ENCODE measurements around the gene CCR4.

CCR4 gene

GRCh38 chr3:32990116-32990515 lies 38.7 kb downstream of the CCR4 start:
- no peak for DNase-seq

- DNase-seq = no peak
These were observed 40.3 kb downstream of the CCR4 start for GRCh38 chr3:32991781-32992180.

- no peak for DNase-seq
These were observed 40.9 kb downstream of the CCR4 start for GRCh38 chr3:32992310-32992686.

GRCh38 chr3:32994045-32994444 lies 42.6 kb downstream of the CCR4 start:
- no peak for DNase-seq

GRCh38 chr3:32995098-32995497 lies 43.7 kb downstream of the CCR4 start:
- no peak for DNase-seq

- DNase-seq = no peak
These were observed 44.8 kb downstream of the CCR4 start for GRCh38 chr3:32996048-32996754.

GRCh38 chr3:32996755-32997091 lies 45.3 kb downstream of the CCR4 start:
- no peak for DNase-seq

- DNase-seq = no peak
These were observed 47.4 kb downstream of the CCR4 start for GRCh38 chr3:32998631-32999451.

- no peak for DNase-seq
These were observed 49.4 kb downstream of the CCR4 start for GRCh38 chr3:33000691-33001385.

- DNase-seq = no peak
These were observed 50.4 kb downstream of the CCR4 start for GRCh38 chr3:33001889-33002288.

- DNase-seq = no peak
These were observed 51.9 kb downstream of the CCR4 start for GRCh38 chr3:33003308-33003707.

- DNase-seq = no peak
These were observed 52.8 kb downstream of the CCR4 start for GRCh38 chr3:33004205-33004604.

GRCh38 chr3:33004961-33005360 lies 53.5 kb downstream of the CCR4 start:
- no peak for DNase-seq
